Endothelial cell (in vitro differentiated cells): ENCODE measurements around the gene OLFML2A. TPM values are rescaled to one million over a fixed set of nuclear protein-coding genes. Genes with fewer than 3 reads are reported as not detected.

Experiments
- DNase-seq: peaks from one replicate; pipeline ENCODE4 v3.0.0; 2021; ENCODE audit warnings: low spot score
- H3K27ac Mint-ChIP-seq: one replicate; pipeline ENCODE4 v1.8.0; 2021; ENCODE audit warnings: mixed read lengths, inconsistent platforms; ENCODE audit not compliant: unreplicated experiment
- H3K27me3 Mint-ChIP-seq: one replicate; pipeline ENCODE4 v1.8.0; 2021; ENCODE audit warnings: mild to moderate bottlenecking, moderate library complexity, mixed read lengths, inconsistent platforms; ENCODE audit not compliant: unreplicated experiment
- H3K36me3 Mint-ChIP-seq: one replicate; pipeline ENCODE4 v1.8.0; 2021; ENCODE audit warnings: mild to moderate bottlenecking, low read depth, mixed read lengths, inconsistent platforms; ENCODE audit not compliant: unreplicated experiment
- H3K4me1 Mint-ChIP-seq: one replicate; pipeline ENCODE4 v1.8.0; 2021; ENCODE audit warnings: mild to moderate bottlenecking, mixed read lengths, inconsistent platforms; ENCODE audit not compliant: unreplicated experiment
- H3K4me3 Mint-ChIP-seq: one replicate; pipeline ENCODE4 v1.8.0; 2021; ENCODE audit warnings: mild to moderate bottlenecking, mixed read lengths, inconsistent platforms; ENCODE audit not compliant: unreplicated experiment
- H3K9me3 Mint-ChIP-seq: one replicate; pipeline ENCODE4 v1.8.0; 2021; ENCODE audit warnings: mixed read lengths, inconsistent platforms; ENCODE audit not compliant: unreplicated experiment
- total RNA-seq: library from RNA; stranded (reverse); fragmentation: NEBNext Ultra II Directional; extraction: Animal tissue kit (Norgen Biotek cat#: 25700); gene quantifications from one replicate; pipeline ENCODE4 v1.2.1, GENCODE V29; 2021; ENCODE audit not compliant: unreplicated experiment
- TF ChIP-seq, protein P1 (sequence below): fragments of 200-600 bp; sonication (generic); IDR thresholded peaks from one replicate; pipeline ENCODE4 v1.5.0; 2021; ENCODE audit warnings: antibody characterized with exemption; ENCODE audit not compliant: unreplicated experiment

OLFML2A gene
- total RNA-seq, 1 donor from 2014 or later = 18.2 TPM

DNA sequence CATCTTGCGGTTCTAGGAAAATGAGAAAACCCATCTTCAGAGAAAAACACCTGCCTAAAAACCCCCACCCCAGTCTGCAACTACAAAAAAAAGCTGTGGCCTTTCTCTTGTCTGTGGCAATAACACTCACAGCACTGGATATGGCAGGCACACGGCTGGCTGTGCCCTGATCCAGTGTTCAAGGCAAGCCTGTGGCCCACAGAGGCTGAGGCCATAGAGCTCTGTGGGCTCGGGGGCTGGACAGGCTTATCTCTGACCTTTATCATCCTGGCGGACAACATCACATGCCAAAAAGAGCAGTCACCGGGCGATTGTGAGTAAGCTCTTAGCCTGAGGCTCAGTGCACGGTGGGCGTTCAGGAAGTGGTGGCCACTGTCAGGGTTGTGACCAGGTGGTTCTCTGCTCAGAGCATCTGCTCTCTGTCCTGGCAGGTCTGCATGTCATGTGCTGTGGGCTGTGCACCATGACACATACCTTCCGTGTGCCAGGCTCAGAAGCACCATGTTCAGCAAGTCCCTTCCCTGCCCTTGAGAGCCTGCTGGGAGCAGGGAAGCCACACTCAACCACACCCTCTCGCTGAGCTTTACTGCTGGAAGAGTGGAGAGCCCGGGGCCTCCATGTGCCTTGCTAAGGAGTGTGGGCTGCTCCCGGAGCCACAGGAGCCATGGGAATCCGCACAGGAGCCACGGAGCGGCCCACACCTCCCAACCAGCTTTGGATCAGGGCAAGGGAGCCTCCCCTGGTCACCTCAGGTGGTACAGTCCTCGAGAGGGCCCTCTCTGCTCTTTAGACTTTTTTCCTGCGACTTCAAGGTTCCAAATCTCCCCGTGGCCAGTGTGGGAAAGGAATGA lies 41.7 kb downstream of the OLFML2A start:
- Mint-ChIP-seq H3K27me3 (peaks cover 4% of the 10 kb centered on the region), H3K4me3 (no peak overlapping the region), H3K27ac (no peak overlapping the region), H3K36me3 (no peaks in the 10 kb centered on the region), H3K4me1 (no peaks in the 10 kb centered on the region), H3K9me3 (no peaks in the 10 kb centered on the region)
- TF ChIP-seq, protein P1, sequence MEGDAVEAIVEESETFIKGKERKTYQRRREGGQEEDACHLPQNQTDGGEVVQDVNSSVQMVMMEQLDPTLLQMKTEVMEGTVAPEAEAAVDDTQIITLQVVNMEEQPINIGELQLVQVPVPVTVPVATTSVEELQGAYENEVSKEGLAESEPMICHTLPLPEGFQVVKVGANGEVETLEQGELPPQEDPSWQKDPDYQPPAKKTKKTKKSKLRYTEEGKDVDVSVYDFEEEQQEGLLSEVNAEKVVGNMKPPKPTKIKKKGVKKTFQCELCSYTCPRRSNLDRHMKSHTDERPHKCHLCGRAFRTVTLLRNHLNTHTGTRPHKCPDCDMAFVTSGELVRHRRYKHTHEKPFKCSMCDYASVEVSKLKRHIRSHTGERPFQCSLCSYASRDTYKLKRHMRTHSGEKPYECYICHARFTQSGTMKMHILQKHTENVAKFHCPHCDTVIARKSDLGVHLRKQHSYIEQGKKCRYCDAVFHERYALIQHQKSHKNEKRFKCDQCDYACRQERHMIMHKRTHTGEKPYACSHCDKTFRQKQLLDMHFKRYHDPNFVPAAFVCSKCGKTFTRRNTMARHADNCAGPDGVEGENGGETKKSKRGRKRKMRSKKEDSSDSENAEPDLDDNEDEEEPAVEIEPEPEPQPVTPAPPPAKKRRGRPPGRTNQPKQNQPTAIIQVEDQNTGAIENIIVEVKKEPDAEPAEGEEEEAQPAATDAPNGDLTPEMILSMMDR = no peak
- DNase-seq = no peak

DNA sequence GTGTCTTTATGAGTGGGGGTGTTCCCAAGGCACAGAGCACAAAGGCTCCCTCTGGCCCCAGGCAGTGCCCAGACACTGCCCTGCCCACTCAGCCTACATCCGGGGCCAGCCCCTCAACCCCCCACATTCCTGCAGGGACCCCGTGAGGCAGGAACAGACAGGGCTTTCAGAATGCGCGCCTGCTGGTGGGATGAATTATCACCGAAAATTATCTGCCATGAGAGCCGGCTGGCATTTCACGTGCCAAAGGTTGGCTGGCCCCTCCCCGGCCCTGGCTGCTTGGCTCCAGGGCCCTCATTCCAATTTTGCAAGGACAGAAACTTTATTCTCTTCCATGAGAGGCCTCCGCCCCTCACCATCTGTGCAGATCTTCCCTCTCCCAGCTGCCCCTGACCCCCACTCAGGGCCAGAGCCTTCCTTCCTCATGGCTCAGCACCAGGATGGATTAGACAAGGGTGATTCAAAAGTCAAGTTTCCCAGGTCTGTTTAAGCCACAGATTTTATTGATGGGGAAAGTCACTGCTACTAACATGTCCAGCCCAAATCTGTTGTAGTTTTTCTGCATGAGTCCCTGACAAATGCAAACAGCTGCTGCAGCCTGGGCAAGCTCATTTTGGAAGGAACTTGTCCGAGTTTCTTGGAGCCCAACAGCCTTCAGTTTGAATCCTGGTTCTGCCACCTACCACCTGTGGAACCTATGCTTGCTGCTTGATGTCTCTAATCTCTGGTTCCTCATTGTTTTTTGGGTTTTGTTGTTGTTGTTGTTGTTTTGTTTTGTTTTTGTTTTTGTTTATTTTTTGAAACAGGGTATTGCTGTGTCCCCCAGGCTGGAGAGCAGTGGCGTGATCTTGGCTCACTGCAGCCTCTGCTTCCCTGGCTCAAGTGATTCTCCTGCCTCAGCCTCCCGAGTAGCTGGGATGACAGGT lies 44.0 kb downstream of the OLFML2A start:
- Mint-ChIP-seq H3K9me3 (no peaks in the 10 kb centered on the region), H3K27me3 (peaks cover 2% of the 10 kb centered on the region), H3K4me1 (no peaks in the 10 kb centered on the region), H3K27ac (no peak overlapping the region), H3K4me3 (no peak overlapping the region), H3K36me3 (no peaks in the 10 kb centered on the region)
- TF ChIP-seq, protein P1 = no peak
- DNase-seq = no peak

DNA sequence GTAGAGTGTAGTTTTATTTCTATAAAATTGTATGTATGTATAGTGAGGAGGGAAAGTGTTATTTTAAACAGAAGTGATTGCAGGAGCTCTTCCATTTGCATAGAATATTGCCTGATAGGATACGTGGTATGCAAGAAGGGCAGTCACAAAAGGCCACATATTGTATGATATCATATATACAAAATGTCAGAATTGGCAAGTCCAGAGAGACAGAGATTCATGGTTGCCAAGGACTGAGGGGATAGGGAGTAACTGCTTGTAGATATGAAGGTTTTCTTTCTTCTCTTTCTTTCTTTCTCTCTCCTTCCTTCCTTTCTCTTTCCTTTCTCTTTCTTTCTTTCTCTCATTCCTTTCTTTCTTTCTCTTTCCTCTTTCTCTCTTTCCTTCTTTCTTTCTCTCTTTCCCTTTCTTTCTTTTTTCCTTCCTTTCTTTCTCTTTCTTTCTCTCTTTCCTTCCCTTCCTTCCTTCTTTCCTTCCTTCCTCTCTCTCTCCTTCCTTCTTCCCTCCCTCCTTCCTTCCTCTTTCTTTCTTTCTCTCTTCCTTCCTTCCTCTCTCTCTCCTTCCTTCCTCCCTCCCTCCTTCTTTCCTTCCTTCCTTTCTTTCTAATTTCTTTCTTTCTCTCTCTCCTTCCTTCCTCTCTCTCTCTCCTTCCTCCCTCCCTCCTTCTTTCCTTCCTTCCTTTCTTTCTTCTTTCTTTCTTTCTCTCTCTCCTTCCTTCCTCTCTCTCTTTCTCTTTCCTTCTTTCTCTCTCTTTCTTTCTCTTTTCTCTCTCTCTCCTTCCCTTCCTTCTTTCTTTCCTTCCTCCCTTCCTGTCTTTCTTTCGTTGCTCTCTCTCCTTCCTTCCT lies 51.8 kb downstream of the OLFML2A start:
- no peak overlapping the region for H3K27ac Mint-ChIP-seq
- no peak overlapping the region for H3K4me3 Mint-ChIP-seq
- TF ChIP-seq, protein P1 = no peak
- no peak for DNase-seq
- H3K4me1 Mint-ChIP-seq = peaks cover 2% of the 10 kb centered on the region
- no peaks in the 10 kb centered on the region for H3K9me3 Mint-ChIP-seq
- H3K27me3 Mint-ChIP-seq = no peaks in the 10 kb centered on the region
- H3K36me3 Mint-ChIP-seq = no peaks in the 10 kb centered on the region

DNA sequence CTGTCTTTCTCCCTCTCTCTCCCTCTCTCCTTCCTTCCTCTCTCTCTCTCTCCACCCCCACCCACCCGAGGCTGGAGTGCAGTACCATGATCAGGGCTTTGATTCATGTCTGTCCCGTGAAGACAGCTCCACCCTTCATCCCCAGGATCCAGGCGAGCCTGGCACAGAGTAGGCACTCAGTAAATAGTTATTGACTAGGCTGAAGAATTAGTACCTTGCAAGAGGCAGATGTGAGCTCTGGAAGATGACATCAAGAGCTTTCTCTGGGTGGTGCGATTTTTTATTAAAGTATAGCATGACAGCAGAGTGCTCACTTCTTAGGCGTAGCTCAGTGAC lies 52.4 kb downstream of the OLFML2A start:
- H3K36me3 Mint-ChIP-seq = no peaks in the 10 kb centered on the region
- no peaks in the 10 kb centered on the region for H3K9me3 Mint-ChIP-seq
- peaks cover 2% of the 10 kb centered on the region for H3K4me1 Mint-ChIP-seq
- H3K27ac Mint-ChIP-seq = no peak overlapping the region
- DNase-seq = no peak
- H3K4me3 Mint-ChIP-seq = no peak overlapping the region
- no peaks in the 10 kb centered on the region for H3K27me3 Mint-ChIP-seq
- TF ChIP-seq, protein P1 = no peak
